Osteocyte (in vitro differentiated cells): ENCODE measurements around the gene FAM76B. TPM values are rescaled to one million over a fixed set of nuclear protein-coding genes. Genes with fewer than 3 reads are reported as not detected.

ENCODE experiments used
- DNase-seq: peaks from one replicate; pipeline ENCODE4 v3.0.0; 2021; ENCODE audit warnings: mixed read lengths; ENCODE audit not compliant: unreplicated experiment; ENCODE audit errors: extremely low spot score
- H3K27ac Mint-ChIP-seq: one replicate; pipeline ENCODE4 v1.8.0; 2021; ENCODE audit warnings: mild to moderate bottlenecking, mixed read lengths; ENCODE audit not compliant: unreplicated experiment
- H3K27me3 Mint-ChIP-seq: one replicate; pipeline ENCODE4 v1.8.0; 2021; ENCODE audit warnings: mixed read lengths; ENCODE audit not compliant: unreplicated experiment
- H3K36me3 Mint-ChIP-seq: one replicate; pipeline ENCODE4 v1.8.0; 2021; ENCODE audit warnings: mixed read lengths; ENCODE audit not compliant: unreplicated experiment
- H3K4me1 Mint-ChIP-seq: one replicate; pipeline ENCODE4 v1.8.0; 2021; ENCODE audit warnings: mixed read lengths; ENCODE audit not compliant: unreplicated experiment
- H3K4me3 Mint-ChIP-seq: one replicate; pipeline ENCODE4 v1.8.0; 2021; ENCODE audit warnings: mild to moderate bottlenecking, moderate library complexity, mixed read lengths; ENCODE audit not compliant: unreplicated experiment
- H3K9me3 Mint-ChIP-seq: one replicate; pipeline ENCODE4 v1.8.0; 2021; ENCODE audit warnings: mixed read lengths; ENCODE audit not compliant: unreplicated experiment
- total RNA-seq: library from RNA; stranded (reverse); gene quantifications from 2 replicates; pipeline ENCODE4 v1.2.1, GENCODE V29; 2021
- TF ChIP-seq, protein P1 (sequence below): fragments of 200-600 bp; sonication (generic); IDR thresholded peaks from 2 replicates; pipeline ENCODE4 v1.5.0; 2021; ENCODE audit warnings: antibody characterized with exemption, mild to moderate bottlenecking, moderate library complexity

Gene FAM76B
- total RNA-seq, 1 donor from 2014 or later: 26.7 TPM

GRCh38 chr11:95767498-95767897 lies 22.1 kb downstream of the FAM76B start:
- Mint-ChIP-seq H3K4me3 (no peak overlapping the region), H3K4me1 (no peaks in the 10 kb centered on the region), H3K27me3 (no peaks in the 10 kb centered on the region), H3K27ac (no peak overlapping the region), H3K36me3 (peaks cover 9% of the 10 kb centered on the region), H3K9me3 (no peaks in the 10 kb centered on the region)
- TF ChIP-seq, protein P1, sequence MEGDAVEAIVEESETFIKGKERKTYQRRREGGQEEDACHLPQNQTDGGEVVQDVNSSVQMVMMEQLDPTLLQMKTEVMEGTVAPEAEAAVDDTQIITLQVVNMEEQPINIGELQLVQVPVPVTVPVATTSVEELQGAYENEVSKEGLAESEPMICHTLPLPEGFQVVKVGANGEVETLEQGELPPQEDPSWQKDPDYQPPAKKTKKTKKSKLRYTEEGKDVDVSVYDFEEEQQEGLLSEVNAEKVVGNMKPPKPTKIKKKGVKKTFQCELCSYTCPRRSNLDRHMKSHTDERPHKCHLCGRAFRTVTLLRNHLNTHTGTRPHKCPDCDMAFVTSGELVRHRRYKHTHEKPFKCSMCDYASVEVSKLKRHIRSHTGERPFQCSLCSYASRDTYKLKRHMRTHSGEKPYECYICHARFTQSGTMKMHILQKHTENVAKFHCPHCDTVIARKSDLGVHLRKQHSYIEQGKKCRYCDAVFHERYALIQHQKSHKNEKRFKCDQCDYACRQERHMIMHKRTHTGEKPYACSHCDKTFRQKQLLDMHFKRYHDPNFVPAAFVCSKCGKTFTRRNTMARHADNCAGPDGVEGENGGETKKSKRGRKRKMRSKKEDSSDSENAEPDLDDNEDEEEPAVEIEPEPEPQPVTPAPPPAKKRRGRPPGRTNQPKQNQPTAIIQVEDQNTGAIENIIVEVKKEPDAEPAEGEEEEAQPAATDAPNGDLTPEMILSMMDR: no peak
- no peak for DNase-seq

GRCh38 chr11:95766701-95767100 lies 22.9 kb downstream of the FAM76B start:
- Mint-ChIP-seq H3K4me1 (no peaks in the 10 kb centered on the region), H3K9me3 (no peaks in the 10 kb centered on the region), H3K27me3 (peaks cover under 1% of the 10 kb centered on the region), H3K27ac (no peak overlapping the region), H3K4me3 (no peak overlapping the region), H3K36me3 (peaks cover 8% of the 10 kb centered on the region)
- no peak for DNase-seq
- TF ChIP-seq, protein P1: no peak

GRCh38 chr11:95764267-95764898 lies 25.2 kb downstream of the FAM76B start:
- no peak overlapping the region for H3K4me3 Mint-ChIP-seq
- no peaks in the 10 kb centered on the region for H3K4me1 Mint-ChIP-seq
- peaks cover 16% of the 10 kb centered on the region for H3K27me3 Mint-ChIP-seq
- no peaks in the 10 kb centered on the region for H3K9me3 Mint-ChIP-seq
- no peak overlapping the region for H3K27ac Mint-ChIP-seq
- TF ChIP-seq, protein P1: peak; percentile 71
- no peak for DNase-seq
- peaks cover 2% of the 10 kb centered on the region for H3K36me3 Mint-ChIP-seq

GRCh38 chr11:95762534-95762933 lies 27.0 kb downstream of the FAM76B start:
- TF ChIP-seq, protein P1: no peak
- peaks cover 2% of the 10 kb centered on the region for H3K36me3 Mint-ChIP-seq
- H3K27me3 Mint-ChIP-seq: peaks cover 23% of the 10 kb centered on the region
- H3K9me3 Mint-ChIP-seq: no peaks in the 10 kb centered on the region
- H3K27ac Mint-ChIP-seq: no peak overlapping the region
- H3K4me3 Mint-ChIP-seq: no peak overlapping the region
- no peaks in the 10 kb centered on the region for H3K4me1 Mint-ChIP-seq
- no peak for DNase-seq

- DNase-seq: no peak
- no peaks in the 10 kb centered on the region for H3K4me1 Mint-ChIP-seq
- peaks cover 31% of the 10 kb centered on the region for H3K27me3 Mint-ChIP-seq
- peaks cover 2% of the 10 kb centered on the region for H3K36me3 Mint-ChIP-seq
- TF ChIP-seq, protein P1: no peak
- H3K27ac Mint-ChIP-seq: no peak overlapping the region
- no peak overlapping the region for H3K4me3 Mint-ChIP-seq
- H3K9me3 Mint-ChIP-seq: no peaks in the 10 kb centered on the region
These were observed 28.6 kb downstream of the FAM76B start for GRCh38 chr11:95760941-95761340.
